Skin of body (tissue), 3 donors: Measurements from ENCODE around the gene RILPL1. TPM values are rescaled to one million over a fixed set of nuclear protein-coding genes. Genes with fewer than 3 reads are reported as not detected.
"Not testable (repeated sequence)": the region's sequence is repeated elsewhere in the genome, so short reads cannot be mapped to it uniquely, and the experiment has no call there.

Source experiments
- DNase-seq: peaks from one replicate; lab custom pipeline; 2025; lab: John Stamatoyannopoulos, UW
- small RNA-seq: library from RNA; depleted of rRNA; stranded (forward); fragments of <200 nt; gene quantifications from one replicate; pipeline ENCODE3, GENCODE V24; 2014; ENCODE audit warnings: low replicate concordance
- total RNA-seq: library from RNA; depleted of rRNA; stranded (reverse); fragments of >200 nt; gene quantifications from one replicate; pipeline ENCODE4 v1.2.3, GENCODE V29; 2014

Gene RILPL1
- total RNA-seq, 1 donor from 2014 or later: 7.9 TPM

GRCh38 chr12:123431951-123432817 is 101.3 kb downstream of the RILPL1 start:
- not testable (repeated sequence) for DNase-seq

- DNase-seq: not testable (repeated sequence)
These were observed 104.4 kb downstream of the RILPL1 start for GRCh38 chr12:123429101-123429500.

GRCh38 chr12:123428591-123428990 is 104.9 kb downstream of the RILPL1 start:
- no peak for DNase-seq

- no peak for DNase-seq
These were observed 106.3 kb downstream of the RILPL1 start for GRCh38 chr12:123427036-123427769.

GRCh38 chr12:123421314-123421713 is 112.2 kb downstream of the RILPL1 start:
- no peak for DNase-seq

Small RNA genes lying within 50 kb of the gene (small RNA-seq; reads per million reads assigned to genes)
- not detected for gene AC145423.2
- gene MIR3908: not detected

Other genes with a start within 250 kb of the RILPL1 start
- 16.8 TPM for gene SBNO1, start 168.9 kb downstream of the RILPL1 start, total RNA-seq
- 29.5 TPM for gene KMT5A, start 149.6 kb downstream of the RILPL1 start, total RNA-seq
- gene RILPL2, start 97.0 kb downstream of the RILPL1 start, total RNA-seq: 1.9 TPM
- gene SNRNP35, start 75.6 kb downstream of the RILPL1 start, total RNA-seq: 21.8 TPM
- 190 TPM for gene TMED2, start 50.8 kb upstream of the RILPL1 start, total RNA-seq
- 16.9 TPM for gene DDX55, start 68.4 kb upstream of the RILPL1 start, total RNA-seq
- gene EIF2B1, start 100.0 kb upstream of the RILPL1 start, total RNA-seq: 28.3 TPM
- gene GTF2H3, start 100.1 kb upstream of the RILPL1 start, total RNA-seq: 23.4 TPM
- 8.3 TPM for gene TCTN2, start 137.4 kb upstream of the RILPL1 start, total RNA-seq
- 19.8 TPM for gene ATP6V0A2, start 178.6 kb upstream of the RILPL1 start, total RNA-seq
- gene DNAH10, start 228.6 kb upstream of the RILPL1 start, total RNA-seq: 0.99 TPM